BLaER1 treated with 17β-estradiol and CSF1 and Interleukin-3, amounts not matched to agents 10 nM and 100 nM (cell line): ENCODE results near the gene ST6GALNAC3.

Source experiments
- H3K27ac ChIP-seq, 11 experiments: shearing (Covaris generic); formaldehyde crosslinking; 2 replicates each; pipeline ENCODE4 v1.8.1; 2022
- H3K27me3 ChIP-seq, 11 experiments: shearing (Covaris generic); formaldehyde crosslinking; 2 replicates each; pipeline ENCODE4 v1.8.1; 2022
- H3K36me3 ChIP-seq, 11 experiments: shearing (Covaris generic); formaldehyde crosslinking; 2 replicates each; pipeline ENCODE4 v1.8.1; 2022
- H3K4me1 ChIP-seq, 10 experiments: shearing (Covaris generic); formaldehyde crosslinking; 2 replicates each; pipeline ENCODE4 v1.8.1; 2022
- H3K4me2 ChIP-seq, 11 experiments: shearing (Covaris generic); formaldehyde crosslinking; 2 replicates each; pipeline ENCODE4 v1.8.1; 2022
- H3K4me3 ChIP-seq, 10 experiments: shearing (Covaris generic); formaldehyde crosslinking; 2 replicates each; pipeline ENCODE4 v1.8.1; 2022
- H3K9ac ChIP-seq, 11 experiments: shearing (Covaris generic); formaldehyde crosslinking; 2 replicates each; pipeline ENCODE4 v1.8.1; 2022
- H3K9me3 ChIP-seq, 11 experiments: shearing (Covaris generic); formaldehyde crosslinking; replicated peaks in 1 of 11; 2 replicates each; pipeline ENCODE4 v1.8.1; 2022
- H4K20me1 ChIP-seq, 11 experiments: shearing (Covaris generic); formaldehyde crosslinking; 2 replicates each; pipeline ENCODE4 v1.8.1; 2022
- Cebpa-rat ChIP-seq, 11 experiments: shearing (Covaris generic); IDR thresholded peaks; 2 replicates each; pipeline ENCODE4 v1.8.1; 2022

Gene ST6GALNAC3

DNA sequence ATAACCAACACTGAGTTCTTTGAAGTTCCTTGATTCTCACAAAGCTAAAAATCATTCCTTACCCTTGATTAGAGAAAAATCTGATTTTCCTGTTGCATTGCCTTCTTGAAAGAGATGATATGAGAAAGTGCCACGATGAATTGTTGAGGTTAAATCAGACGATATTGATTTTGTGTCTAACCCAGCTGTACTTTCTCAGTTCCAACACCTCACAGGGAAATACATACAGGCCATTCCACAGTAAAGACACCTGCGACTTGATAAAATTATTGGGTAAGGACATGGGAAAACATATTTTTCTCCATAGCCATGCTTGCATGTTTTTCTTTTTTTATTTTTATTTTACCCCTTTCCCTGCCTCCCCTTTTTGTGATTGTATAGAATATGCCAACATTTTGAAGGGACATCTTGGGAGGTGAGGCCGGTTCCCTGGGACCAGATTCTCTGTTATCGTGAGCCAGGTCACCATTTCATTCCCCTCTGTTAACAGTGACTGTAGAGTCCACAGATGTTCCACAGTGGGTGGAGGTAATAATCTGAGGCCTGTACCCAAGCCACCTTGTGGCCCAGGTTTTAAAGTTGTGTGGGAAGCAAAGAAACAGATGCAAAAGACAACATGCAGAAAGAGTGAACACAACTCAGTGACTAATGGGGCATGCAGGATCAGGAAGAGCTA, 537.4 kb downstream of the ST6GALNAC3 start:
- no peak overlapping the region for H3K4me3 ChIP-seq
- H3K27ac ChIP-seq: no peak overlapping the region
- no peak overlapping the region for H3K4me2 ChIP-seq
- no peaks in the 10 kb centered on the region for H3K27me3 ChIP-seq
- peaks cover 5 to 12% (median 8%) of the 10 kb centered on the region in 10 experiments for H3K4me1 ChIP-seq
- no peaks in the 10 kb centered on the region; a peak in 1 of 22 replicates for H3K36me3 ChIP-seq
- no peak for TF ChIP-seq Cebpa-rat (IDR thresholded peaks at IDR 0.05)
- no peaks in the 10 kb centered on the region for H4K20me1 ChIP-seq
- H3K9ac ChIP-seq: no peak overlapping the region
- H3K9me3 ChIP-seq: peaks cover 7 to 11% (median 11%) of the 10 kb centered on the region in 11 experiments; a peak in 20 of 22 replicates

GRCh38 chr1:76613886-76614285, 539.3 kb downstream of the ST6GALNAC3 start:
- H4K20me1 ChIP-seq: no peaks in the 10 kb centered on the region
- H3K27ac ChIP-seq: peak overlapping the region in 5 of 11 experiments; percentile 16 to 55 (median 38); a peak in 8 of 22 replicates
- H3K4me2 ChIP-seq: peak overlapping the region; percentile 6 to 62 (median 52); a peak in 18 of 22 replicates
- H3K9me3 ChIP-seq: peaks cover 7 to 11% (median 11%) of the 10 kb centered on the region in 11 experiments; a peak in 20 of 22 replicates
- H3K36me3 ChIP-seq: no peaks in the 10 kb centered on the region; a peak in 1 of 22 replicates
- no peaks in the 10 kb centered on the region for H3K27me3 ChIP-seq
- H3K4me1 ChIP-seq: peaks cover 5 to 12% (median 8%) of the 10 kb centered on the region in 10 experiments
- no peak overlapping the region; a peak in 4 of 20 replicates for H3K4me3 ChIP-seq
- TF ChIP-seq Cebpa-rat (IDR thresholded peaks at IDR 0.05): no peak
- no peak overlapping the region for H3K9ac ChIP-seq

- peaks cover 7 to 11% (median 11%) of the 10 kb centered on the region in 11 experiments; a peak in 20 of 22 replicates for H3K9me3 ChIP-seq
- peaks cover 5 to 12% (median 8%) of the 10 kb centered on the region in 10 experiments for H3K4me1 ChIP-seq
- no peak overlapping the region for H3K4me2 ChIP-seq
- H4K20me1 ChIP-seq: no peaks in the 10 kb centered on the region
- H3K36me3 ChIP-seq: no peaks in the 10 kb centered on the region; a peak in 1 of 22 replicates
- H3K27me3 ChIP-seq: no peaks in the 10 kb centered on the region
- H3K27ac ChIP-seq: no peak overlapping the region
- H3K9ac ChIP-seq: no peak overlapping the region
- no peak for TF ChIP-seq Cebpa-rat (IDR thresholded peaks at IDR 0.05)
- H3K4me3 ChIP-seq: no peak overlapping the region
Measured at GRCh38 chr1:76615253-76616035, 540.9 kb downstream of the ST6GALNAC3 start.

GRCh38 chr1:76620371-76620770, 545.8 kb downstream of the ST6GALNAC3 start:
- no peaks in the 10 kb centered on the region for H3K36me3 ChIP-seq
- H3K27me3 ChIP-seq: no peaks in the 10 kb centered on the region
- H3K4me1 ChIP-seq: no peaks in the 10 kb centered on the region
- no peaks in the 10 kb centered on the region for H4K20me1 ChIP-seq
- H3K4me3 ChIP-seq: no peak overlapping the region
- no peak overlapping the region for H3K27ac ChIP-seq
- TF ChIP-seq Cebpa-rat (IDR thresholded peaks at IDR 0.05): no peak
- H3K4me2 ChIP-seq: no peak overlapping the region
- no peak overlapping the region for H3K9ac ChIP-seq
- no peaks in the 10 kb centered on the region for H3K9me3 ChIP-seq

DNA sequence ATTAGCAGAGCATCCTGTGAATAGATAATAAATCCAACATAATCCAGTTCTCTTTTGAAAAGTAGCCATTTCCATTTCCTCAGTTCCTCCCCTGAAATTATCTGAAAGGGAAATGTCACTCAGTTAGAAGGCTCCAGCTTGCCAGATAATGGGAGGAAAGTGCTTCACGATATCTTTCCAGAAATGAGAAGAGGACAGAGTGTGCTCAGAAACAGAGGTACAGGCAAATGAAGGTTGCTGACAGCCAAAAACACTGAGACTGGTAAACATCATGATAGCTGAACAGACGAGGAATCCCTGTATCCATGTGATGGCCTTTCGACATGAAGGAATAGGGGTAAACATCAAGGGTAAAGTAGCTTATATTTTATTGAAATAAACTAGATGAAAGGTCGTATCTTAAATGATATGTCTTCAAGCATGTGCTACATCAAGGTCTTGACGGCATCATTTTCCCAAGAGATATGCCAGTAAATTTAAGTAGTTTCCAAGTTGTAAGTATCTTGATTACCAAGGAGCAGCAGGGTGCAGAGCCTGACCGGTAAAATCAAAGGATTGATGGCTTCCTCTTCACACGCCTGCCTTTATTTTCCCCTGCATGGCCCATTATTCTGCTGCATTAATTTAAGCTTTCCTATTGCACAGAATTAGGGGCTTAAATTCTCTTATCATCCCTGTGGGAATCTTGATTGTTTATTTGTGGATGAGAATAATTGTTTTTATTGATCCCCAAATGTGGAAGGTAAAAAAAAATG, 548.4 kb downstream of the ST6GALNAC3 start:
- Histone ChIP-seq H3K27me3 (no peaks in the 10 kb centered on the region), H3K4me3 (no peak overlapping the region)

DNA sequence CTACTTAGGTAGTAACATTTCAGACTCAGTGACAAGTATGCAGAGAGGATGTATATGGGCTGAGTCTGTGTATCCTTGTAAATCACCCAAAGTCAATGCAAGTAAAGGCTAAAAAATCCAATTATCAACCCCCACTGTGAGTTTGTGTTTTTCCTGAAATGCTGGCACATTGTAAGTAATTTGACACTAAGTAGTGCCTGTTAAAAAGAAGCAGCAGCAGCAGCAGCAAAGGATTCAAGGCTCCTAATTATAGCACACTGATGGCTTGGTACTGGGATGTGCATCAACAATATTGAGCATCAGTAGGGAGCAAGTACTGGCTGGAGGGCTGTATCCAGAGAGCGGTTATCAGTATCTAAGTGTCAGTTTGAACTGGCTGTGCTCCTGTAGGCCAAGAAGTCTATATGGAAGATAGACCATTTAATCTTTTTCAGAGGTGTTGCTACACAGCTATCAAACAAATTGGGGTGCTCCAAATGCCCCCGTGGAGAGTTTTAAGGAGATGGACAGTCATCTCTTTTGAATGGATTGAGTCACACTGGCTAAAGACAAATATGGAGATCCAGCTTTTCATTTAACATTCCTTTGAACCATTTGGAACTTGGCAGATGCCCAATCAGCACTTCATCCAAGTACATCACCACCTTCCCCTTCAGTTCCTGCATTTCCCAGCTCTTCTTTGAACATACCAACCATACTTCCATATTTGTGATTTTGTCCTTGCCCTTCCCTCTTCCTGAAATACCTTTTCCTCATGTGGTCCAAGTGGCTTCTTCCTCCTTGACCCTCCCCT, 551.5 kb downstream of the ST6GALNAC3 start:
- no peaks in the 10 kb centered on the region for H3K4me1 ChIP-seq
- H4K20me1 ChIP-seq: no peaks in the 10 kb centered on the region
- no peak overlapping the region for H3K27ac ChIP-seq
- no peak overlapping the region for H3K9ac ChIP-seq
- TF ChIP-seq Cebpa-rat (IDR thresholded peaks at IDR 0.05): no peak
- no peaks in the 10 kb centered on the region for H3K9me3 ChIP-seq
- H3K4me3 ChIP-seq: no peak overlapping the region
- H3K36me3 ChIP-seq: peaks cover 0 to 16% (median 0%) of the 10 kb centered on the region in 11 experiments; a peak in 7 of 22 replicates
- no peaks in the 10 kb centered on the region for H3K27me3 ChIP-seq
- H3K4me2 ChIP-seq: no peak overlapping the region

More for the DNA sequence above, 548.4 kb downstream of the ST6GALNAC3 start:
- Histone ChIP-seq H3K4me2 (no peak overlapping the region), H3K4me1 (no peaks in the 10 kb centered on the region), H3K9ac (no peak overlapping the region), H3K36me3 (no peaks in the 10 kb centered on the region), H3K27ac (no peak overlapping the region), H3K9me3 (no peaks in the 10 kb centered on the region), H4K20me1 (no peaks in the 10 kb centered on the region)
- no peak for TF ChIP-seq Cebpa-rat (IDR thresholded peaks at IDR 0.05)

GRCh38 chr1:76627498-76627897, 553.0 kb downstream of the ST6GALNAC3 start:
- no peak for TF ChIP-seq Cebpa-rat (IDR thresholded peaks at IDR 0.05)
- H3K4me3 ChIP-seq: no peak overlapping the region
- no peaks in the 10 kb centered on the region for H3K27me3 ChIP-seq
- no peak overlapping the region for H3K9ac ChIP-seq
- no peaks in the 10 kb centered on the region for H3K4me1 ChIP-seq
- H3K4me2 ChIP-seq: no peak overlapping the region
- H4K20me1 ChIP-seq: no peaks in the 10 kb centered on the region
- H3K27ac ChIP-seq: no peak overlapping the region
- peaks cover 0 to 16% (median 0%) of the 10 kb centered on the region in 11 experiments; a peak in 7 of 22 replicates for H3K36me3 ChIP-seq
- H3K9me3 ChIP-seq: no peaks in the 10 kb centered on the region

GRCh38 chr1:76627901-76628300, 553.4 kb downstream of the ST6GALNAC3 start:
- no peaks in the 10 kb centered on the region for H3K4me1 ChIP-seq
- peaks cover 0 to 16% (median 0%) of the 10 kb centered on the region in 11 experiments; a peak in 7 of 22 replicates for H3K36me3 ChIP-seq
- no peak overlapping the region for H3K9ac ChIP-seq
- no peaks in the 10 kb centered on the region for H3K9me3 ChIP-seq
- no peak overlapping the region for H3K4me3 ChIP-seq
- no peaks in the 10 kb centered on the region for H4K20me1 ChIP-seq
- no peaks in the 10 kb centered on the region for H3K27me3 ChIP-seq
- H3K27ac ChIP-seq: no peak overlapping the region
- no peak for TF ChIP-seq Cebpa-rat (IDR thresholded peaks at IDR 0.05)
- H3K4me2 ChIP-seq: no peak overlapping the region
